ENCODE measurements around the gene CLIC6.
A peak's percentile ranks its signal among the peaks of the same experiment; 100 is the strongest.

The CLIC6 gene

GRCh38 chr21:34730756-34731445 is 62.1 kb downstream of the CLIC6 start:
- DNase-seq = no peak

- DNase-seq = no peak
These were observed 63.6 kb downstream of the CLIC6 start for GRCh38 chr21:34732388-34732821.

GRCh38 chr21:34733852-34734251 is 65.1 kb downstream of the CLIC6 start:
- no peak for DNase-seq

- DNase-seq = no peak
These were observed 65.9 kb downstream of the CLIC6 start for GRCh38 chr21:34734696-34735095.

- no peak for DNase-seq
These were observed 67.5 kb downstream of the CLIC6 start for GRCh38 chr21:34736116-34736874.

- no peak for DNase-seq
These were observed 68.3 kb downstream of the CLIC6 start for GRCh38 chr21:34737115-34737514.

GRCh38 chr21:34740198-34740597 is 71.4 kb downstream of the CLIC6 start:
- no peak for DNase-seq

GRCh38 chr21:34743285-34743684 is 74.5 kb downstream of the CLIC6 start:
- DNase-seq = no peak

- DNase-seq = no peak
These were observed 75.0 kb downstream of the CLIC6 start for GRCh38 chr21:34743831-34744230.

- DNase-seq = no peak
These were observed 76.0 kb downstream of the CLIC6 start for GRCh38 chr21:34744801-34745200.

GRCh38 chr21:34745557-34746255 is 76.9 kb downstream of the CLIC6 start:
- peak in 3 of 4 experiments; percentile 3 to 7 (median 3) for DNase-seq

- DNase-seq = no peak
These were observed 80.1 kb downstream of the CLIC6 start for GRCh38 chr21:34748862-34749261.

- no peak for DNase-seq
These were observed 86.2 kb downstream of the CLIC6 start for GRCh38 chr21:34754690-34755647.

GRCh38 chr21:34761758-34762330 is 93.0 kb downstream of the CLIC6 start:
- no peak for DNase-seq

GRCh38 chr21:34762786-34763185 is 94.0 kb downstream of the CLIC6 start:
- no peak for DNase-seq

GRCh38 chr21:34764715-34765284 is 96.0 kb downstream of the CLIC6 start:
- DNase-seq = no peak

- DNase-seq = no peak
These were observed 96.8 kb downstream of the CLIC6 start for GRCh38 chr21:34765619-34766018.

GRCh38 chr21:34766862-34767261 is 98.1 kb downstream of the CLIC6 start:
- DNase-seq = no peak
